GM20431 (cell line): ENCODE results near the gene KLHL20.
"Not testable (repeated sequence)": the region's sequence is repeated elsewhere in the genome, so short reads cannot be mapped to it uniquely, and the experiment has no call there.

ENCODE experiments used
- in situ Hi-C: fragments of 300-500 bp; cut with MseI, MboI; formaldehyde crosslinking; loops from one replicate; pipeline ENCODE4 v1.15.0; 2020; ENCODE audit warnings: low sequenced_read_pairs; ENCODE audit not compliant: unreplicated experiment

The KLHL20 gene

GRCh38 chr1:173714759-173715537 lies at the start of gene KLHL20:
Gene KLHL20, plus strand, starts transcription at chr1:173714981. Its CDS starts 1,063 bp downstream, at chr1:173716044.
- in situ Hi-C loops: no loop called here

GRCh38 chr1:173666646-173667045 lies 48.1 kb upstream of the KLHL20 start:
- in situ Hi-C loops: no loop called here

GRCh38 chr1:173669491-173669941 lies 45.3 kb upstream of the KLHL20 start, which contains the start of gene ANKRD45:
Gene ANKRD45, minus strand, starts transcription at chr1:173669851. Its CDS starts 10,433 bp downstream, at chr1:173659418.
- in situ Hi-C loops: no loop called here

- in situ Hi-C loops: not testable (repeated sequence)
Measured at GRCh38 chr1:173674496-173674895, 40.3 kb upstream of the KLHL20 start.

- in situ Hi-C loops: not testable (repeated sequence)
Measured at GRCh38 chr1:173680152-173680551, 34.6 kb upstream of the KLHL20 start.

GRCh38 chr1:173682184-173682583 lies 32.6 kb upstream of the KLHL20 start:
- in situ Hi-C loops: no loop called here

GRCh38 chr1:173683838-173684237 lies 30.9 kb upstream of the KLHL20 start:
- in situ Hi-C loops: not testable (repeated sequence)

- in situ Hi-C loops: not testable (repeated sequence)
Measured at GRCh38 chr1:173685121-173685520, 29.7 kb upstream of the KLHL20 start.

GRCh38 chr1:173688300-173688699 lies 26.5 kb upstream of the KLHL20 start:
- in situ Hi-C loops: no loop called here

GRCh38 chr1:173693238-173693637 lies 21.5 kb upstream of the KLHL20 start:
- in situ Hi-C loops: no loop called here

GRCh38 chr1:173701299-173701698 lies 13.5 kb upstream of the KLHL20 start:
- in situ Hi-C loops: not testable (repeated sequence)

- in situ Hi-C loops: no loop called here
Measured at GRCh38 chr1:173702736-173703135, 12.0 kb upstream of the KLHL20 start.

GRCh38 chr1:173705117-173705516 lies 9.7 kb upstream of the KLHL20 start:
- in situ Hi-C loops: no loop called here

- in situ Hi-C loops: no loop called here
Measured at GRCh38 chr1:173708787-173709186, 6.0 kb upstream of the KLHL20 start.

GRCh38 chr1:173714441-173714758 lies 381 bp upstream of the KLHL20 start:
- in situ Hi-C loops: no loop called here

- in situ Hi-C loops: no loop called here
Measured at GRCh38 chr1:173715538-173715844, 710 bp downstream of the KLHL20 start.

GRCh38 chr1:173717238-173717637 lies 2.5 kb downstream of the KLHL20 start:
- in situ Hi-C loops: no loop called here

GRCh38 chr1:173731331-173731730 lies 16.6 kb downstream of the KLHL20 start:
- in situ Hi-C loops: not testable (repeated sequence)

- in situ Hi-C loops: no loop called here
Measured at GRCh38 chr1:173733912-173734311, 19.1 kb downstream of the KLHL20 start.

GRCh38 chr1:173736104-173736503 lies 21.3 kb downstream of the KLHL20 start:
- in situ Hi-C loops: not testable (repeated sequence)

GRCh38 chr1:173742203-173742886 lies 27.6 kb downstream of the KLHL20 start:
- in situ Hi-C loops: no loop called here

GRCh38 chr1:173744651-173745050 lies 29.9 kb downstream of the KLHL20 start:
- in situ Hi-C loops: no loop called here
